Epithelial cell of proximal tubule (primary cell): ENCODE data around the gene SIRPG. TPM values are rescaled to one million over a fixed set of nuclear protein-coding genes. Genes with fewer than 3 reads are reported as not detected.

Experiments
- DNase-seq: peaks from one replicate; pipeline ENCODE4 v3.0.0-alpha.2; 2011; ENCODE audit warnings: low read depth
- H3K4me3 ChIP-seq: 2 replicates; pipeline ENCODE4 v1.5.1; 2011; ENCODE audit warnings: low read depth, mild to moderate bottlenecking, low read length
- CTCF ChIP-seq: conservative IDR thresholded peaks from 2 replicates; pipeline ENCODE4 v1.5.1; 2012; ENCODE audit warnings: low read depth, mild to moderate bottlenecking, low read length
- total RNA-seq: library from RNA; depleted of rRNA; stranded (reverse); fragments of >200 nt; gene quantifications from 2 replicates; pipeline ENCODE4 v1.2.3, GENCODE V29; 2015

SIRPG gene
- total RNA-seq, 1 donor from 2014 or later = not detected

- H3K4me3 ChIP-seq = no peak overlapping the region
- no peak for TF ChIP-seq CTCF
- no peak for DNase-seq
Observed at GRCh38 chr20:1685304-1686052, 27.9 kb upstream of the SIRPG start.

GRCh38 chr20:1684872-1685271, 27.3 kb upstream of the SIRPG start:
- no peak overlapping the region for H3K4me3 ChIP-seq
- no peak for DNase-seq
- TF ChIP-seq CTCF = no peak

GRCh38 chr20:1676650-1677049, 19.1 kb upstream of the SIRPG start:
- H3K4me3 ChIP-seq = no peak overlapping the region
- no peak for TF ChIP-seq CTCF
- no peak for DNase-seq

GRCh38 chr20:1674990-1675780, 17.6 kb upstream of the SIRPG start:
- TF ChIP-seq CTCF = no peak
- no peak overlapping the region for H3K4me3 ChIP-seq
- DNase-seq = no peak

- no peak overlapping the region for H3K4me3 ChIP-seq
- no peak for DNase-seq
- no peak for TF ChIP-seq CTCF
Observed at GRCh38 chr20:1674361-1674760, 16.8 kb upstream of the SIRPG start.

- TF ChIP-seq CTCF = no peak
- H3K4me3 ChIP-seq = no peak overlapping the region
- DNase-seq = no peak
Observed at GRCh38 chr20:1673424-1673823, 15.8 kb upstream of the SIRPG start.
